Neural cell (in vitro differentiated cells): ENCODE measurements around the gene AKT1.

ENCODE experiments used
- EZH2 ChIP-seq: fragments of 200-600, 300-800 bp; shearing (Covaris generic), sonication (generic); IDR thresholded peaks from 2 replicates; pipeline ENCODE4 v1.6.1; 2014; ENCODE audit warnings: antibody characterized with exemption, low read length, borderline replicate concordance, mild to moderate bottlenecking; ENCODE audit not compliant: insufficient read depth, poor library complexity, severe bottlenecking
- RAD21 ChIP-seq: fragments of 450-650 bp; conservative IDR thresholded peaks from 2 replicates; pipeline ENCODE4 v1.6.1; 2014; ENCODE audit warnings: antibody characterized with exemption, mild to moderate bottlenecking, moderate library complexity
- TF ChIP-seq, protein P1 (sequence below): IDR thresholded peaks from 2 replicates; pipeline ENCODE4 v1.6.1; 2012; ENCODE audit warnings: borderline replicate concordance

DNA sequence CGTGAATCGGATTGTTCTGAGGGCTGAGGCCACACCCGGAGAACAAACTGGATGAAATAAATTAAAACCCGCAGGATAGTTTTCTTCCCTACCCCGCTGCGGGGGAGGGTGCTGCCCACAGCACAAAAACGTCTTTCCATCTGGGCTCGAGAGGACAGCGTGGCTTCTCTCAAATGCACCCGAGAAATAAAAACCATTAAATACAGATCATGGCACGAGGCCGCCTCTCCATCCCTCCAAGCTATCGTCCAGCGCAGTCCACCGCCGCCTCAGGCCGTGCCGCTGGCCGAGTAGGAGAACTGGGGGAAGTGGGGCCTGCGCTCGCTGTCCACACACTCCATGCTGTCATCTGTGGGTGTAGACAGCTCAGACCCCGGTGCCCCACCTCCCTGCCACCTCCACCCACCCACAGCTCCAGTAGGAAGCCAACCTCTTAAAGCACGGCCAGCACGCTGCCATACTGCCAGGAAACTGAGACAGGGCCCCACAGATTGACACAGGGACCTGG, 25.4 kb downstream of the AKT1 start:
- TF ChIP-seq EZH2 (no peak), RAD21 (no peak)
- TF ChIP-seq, protein P1, sequence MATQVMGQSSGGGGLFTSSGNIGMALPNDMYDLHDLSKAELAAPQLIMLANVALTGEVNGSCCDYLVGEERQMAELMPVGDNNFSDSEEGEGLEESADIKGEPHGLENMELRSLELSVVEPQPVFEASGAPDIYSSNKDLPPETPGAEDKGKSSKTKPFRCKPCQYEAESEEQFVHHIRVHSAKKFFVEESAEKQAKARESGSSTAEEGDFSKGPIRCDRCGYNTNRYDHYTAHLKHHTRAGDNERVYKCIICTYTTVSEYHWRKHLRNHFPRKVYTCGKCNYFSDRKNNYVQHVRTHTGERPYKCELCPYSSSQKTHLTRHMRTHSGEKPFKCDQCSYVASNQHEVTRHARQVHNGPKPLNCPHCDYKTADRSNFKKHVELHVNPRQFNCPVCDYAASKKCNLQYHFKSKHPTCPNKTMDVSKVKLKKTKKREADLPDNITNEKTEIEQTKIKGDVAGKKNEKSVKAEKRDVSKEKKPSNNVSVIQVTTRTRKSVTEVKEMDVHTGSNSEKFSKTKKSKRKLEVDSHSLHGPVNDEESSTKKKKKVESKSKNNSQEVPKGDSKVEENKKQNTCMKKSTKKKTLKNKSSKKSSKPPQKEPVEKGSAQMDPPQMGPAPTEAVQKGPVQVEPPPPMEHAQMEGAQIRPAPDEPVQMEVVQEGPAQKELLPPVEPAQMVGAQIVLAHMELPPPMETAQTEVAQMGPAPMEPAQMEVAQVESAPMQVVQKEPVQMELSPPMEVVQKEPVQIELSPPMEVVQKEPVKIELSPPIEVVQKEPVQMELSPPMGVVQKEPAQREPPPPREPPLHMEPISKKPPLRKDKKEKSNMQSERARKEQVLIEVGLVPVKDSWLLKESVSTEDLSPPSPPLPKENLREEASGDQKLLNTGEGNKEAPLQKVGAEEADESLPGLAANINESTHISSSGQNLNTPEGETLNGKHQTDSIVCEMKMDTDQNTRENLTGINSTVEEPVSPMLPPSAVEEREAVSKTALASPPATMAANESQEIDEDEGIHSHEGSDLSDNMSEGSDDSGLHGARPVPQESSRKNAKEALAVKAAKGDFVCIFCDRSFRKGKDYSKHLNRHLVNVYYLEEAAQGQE = no peak
